ENCODE results near the gene IRF5. TPM values are rescaled to one million over a fixed set of nuclear protein-coding genes. Genes with fewer than 3 reads are reported as not detected.

IRF5 gene
- total RNA-seq, 1 experiment from 2014 or later: 0.74 TPM

- H3K9ac ChIP-seq (ENCODE audit: extremely low read depth, insufficient read length, low read length): no peak overlapping the region
- no peak overlapping the region for H3K27ac ChIP-seq (ENCODE audit: insufficient read length, low read depth, low read length)
- no peak overlapping the region for H3K27ac Mint-ChIP-seq
- no peaks in the 10 kb centered on the region for H4K20me1 ChIP-seq (ENCODE audit: control insufficient read depth, insufficient read depth, insufficient read length)
- H2BK15ac ChIP-seq (ENCODE audit: low read depth, low read length): no peak overlapping the region
- no peak overlapping the region for H2BK20ac ChIP-seq (ENCODE audit: low read depth, low read length, poor library complexity, severe bottlenecking)
- TF ChIP-seq CTCF (conservative IDR thresholded peaks at IDR 0.05): no peak
- no peak overlapping the region for H3K18ac ChIP-seq (ENCODE audit: insufficient read length, low read depth, low read length)
- no peak overlapping the region for H3K56ac ChIP-seq (ENCODE audit: insufficient read length, low read depth, low read length)
- H3K27me3 Mint-ChIP-seq (ENCODE audit: low read depth): peaks cover 66% of the 10 kb centered on the region
- H3K4me2 ChIP-seq (ENCODE audit: insufficient read depth, insufficient read length, low read length): no peak overlapping the region
- DNase-seq: no peak
- H2BK12ac ChIP-seq (ENCODE audit: insufficient read length, low read depth, low read length): no peak overlapping the region
- H3K4ac ChIP-seq (ENCODE audit: low read depth, low read length): no peak overlapping the region
- no peak overlapping the region for H4K5ac ChIP-seq (ENCODE audit: insufficient read length, low read depth, low read length)
- WGBS (ENCODE audit: extremely low coverage, insufficient read length, low lambda C conversion rate): no CpG with 5 or more reads among the region's 6 CpGs
- peaks cover 19% of the 10 kb centered on the region; the same call in 1 of the 2 replicates for H3K27me3 ChIP-seq (ENCODE audit: insufficient read depth, low read length)
- H3K4me1 ChIP-seq (ENCODE audit: insufficient read depth, low read length): no peaks in the 10 kb centered on the region
- H3K36me3 Mint-ChIP-seq (ENCODE audit: insufficient read depth in 1 of 3, low read depth in 3 of 3): no peaks in the 10 kb centered on the region
- no peaks in the 10 kb centered on the region for H3K79me2 ChIP-seq (ENCODE audit: insufficient read depth, low read length)
- H3T11ph ChIP-seq (ENCODE audit: low read length): no peak overlapping the region
- H2BK5ac ChIP-seq (ENCODE audit: insufficient read length, low read length): no peak overlapping the region
- H3K4me1 Mint-ChIP-seq: peaks cover 6 to 12% of the 10 kb centered on the region in 2 experiments
- no peak overlapping the region for H3K23ac ChIP-seq (ENCODE audit: insufficient read length, low read depth, low read length)
- H3K79me1 ChIP-seq (ENCODE audit: insufficient read depth, low read depth, low read length, poor library complexity, severe bottlenecking): no peaks in the 10 kb centered on the region
- H3K9me3 ChIP-seq (ENCODE audit: control insufficient read depth, low read depth, low read length): no peaks in the 10 kb centered on the region
- no peak overlapping the region for H3K14ac ChIP-seq (ENCODE audit: insufficient read depth, low read length)
- H2AFZ ChIP-seq (ENCODE audit: low read length): no peak overlapping the region
- no peak overlapping the region for H4K8ac ChIP-seq (replicated peaks; ENCODE audit: insufficient read length, low read depth, low read length)
- H3K23me2 ChIP-seq (ENCODE audit: insufficient read length, low read depth, low read length, poor library complexity, severe bottlenecking): peaks cover 5% of the 10 kb centered on the region
- H2AK5ac ChIP-seq (ENCODE audit: insufficient read length, low read length): no peak overlapping the region
- H3K4me3 Mint-ChIP-seq: no peak overlapping the region
- H3K9me3 Mint-ChIP-seq: 0 out of 5 replicates have a peak, but pooled peaks cover 0 to 2% of the 10 kb centered on the region in 2 experiments
- no peak overlapping the region for H2BK120ac ChIP-seq (ENCODE audit: low read depth, low read length, poor library complexity, severe bottlenecking)
- H4K91ac ChIP-seq (ENCODE audit: insufficient read length, low read depth, low read length): no peak overlapping the region
These were observed 2.4 kb upstream of the IRF5 start for GRCh38 chr7:128935342-128935730.

Measured in H9 (cell line).